ENCODE measurements around the gene ZNF155. TPM values are rescaled to one million over a fixed set of nuclear protein-coding genes. Genes with fewer than 3 reads are reported as not detected.

The ZNF155 gene

DNA sequence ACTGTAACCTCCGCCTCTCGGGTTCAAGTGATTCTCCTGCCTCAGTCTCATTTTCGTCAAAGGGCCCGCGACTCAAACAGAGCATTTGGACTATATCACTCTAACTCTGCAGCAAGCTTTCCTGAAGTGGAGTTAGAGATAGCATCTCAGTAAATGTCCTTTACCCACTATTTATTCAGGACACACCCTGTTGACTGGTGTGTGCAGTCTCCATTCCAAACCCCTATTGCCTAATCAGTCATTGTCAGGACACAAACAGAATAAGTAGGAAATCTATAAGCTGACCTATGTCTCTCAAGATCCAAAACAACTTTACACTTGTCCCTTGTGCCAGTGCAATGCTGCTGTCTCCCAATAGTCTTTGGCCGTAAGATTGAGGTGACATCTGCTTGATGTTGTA lies 42.6 kb downstream of the ZNF155 start:
- H3K23ac ChIP-seq (ENCODE audit: low read length in 2 of 2), result no peak overlapping the region
- no peak overlapping the region for H2BK15ac ChIP-seq (ENCODE audit: low read depth, poor library complexity, severe bottlenecking)
- no peak overlapping the region for H2BK12ac ChIP-seq (ENCODE audit: low read length in 2 of 2)
- no peak overlapping the region for H3K4me2 ChIP-seq (ENCODE audit: low read length, poor library complexity, severe bottlenecking)
- H3K4ac ChIP-seq (ENCODE audit: low read depth in 1 of 2, low read length in 2 of 2), result no peak overlapping the region
- H3K18ac ChIP-seq (ENCODE audit: low read depth in 1 of 2, low read length in 2 of 2), result no peak overlapping the region
- no peak overlapping the region for H3K4me3 ChIP-seq (ENCODE audit: insufficient read depth in 1 of 2, low read depth in 1 of 2, low read length in 2 of 2)
- no peak overlapping the region for H2AK5ac ChIP-seq (ENCODE audit: low read length, severe bottlenecking)
- WGBS, result over 99% methylated on average over 6 of the region's 6 CpGs
- no peaks in the 10 kb centered on the region for H3K27me3 ChIP-seq (ENCODE audit: control insufficient read depth in 1 of 2, insufficient read depth in 1 of 2, low read length in 2 of 2)
- H2BK120ac ChIP-seq (ENCODE audit: low read depth, low read length), result no peak overlapping the region
- no peak overlapping the region for H3K27ac ChIP-seq (ENCODE audit: low read length, poor library complexity, severe bottlenecking)
- no peak overlapping the region for H2AFZ ChIP-seq (ENCODE audit: low read depth, low read length)
- H3K79me1 ChIP-seq (replicated peaks; ENCODE audit: low read length, poor library complexity, severe bottlenecking), result peaks cover 22% of the 10 kb centered on the region
- H3K36me3 ChIP-seq (ENCODE audit: control insufficient read depth in 1 of 2, insufficient read depth in 2 of 2, low read depth in 1 of 2, low read length in 2 of 2), result peaks cover 22 to 50% of the 10 kb centered on the region in 2 experiments
- no peak overlapping the region for H4K8ac ChIP-seq (ENCODE audit: low read length)
- no peak for DNase-seq
- H2BK5ac ChIP-seq (ENCODE audit: low read depth, low read length, poor library complexity, severe bottlenecking), result no peak overlapping the region
- no peak overlapping the region for H3K14ac ChIP-seq (ENCODE audit: low read length in 2 of 2)
- peaks cover 1% of the 10 kb centered on the region for H3K4me1 ChIP-seq (ENCODE audit: control insufficient read depth, insufficient read depth, low read depth, low read length)
- peaks cover 40% of the 10 kb centered on the region for H3K9me3 ChIP-seq (ENCODE audit: control insufficient read depth, low read length)
- H4K91ac ChIP-seq (ENCODE audit: low read length), result no peak overlapping the region
- no peak overlapping the region for H3K9ac ChIP-seq (ENCODE audit: low read length)

DNA sequence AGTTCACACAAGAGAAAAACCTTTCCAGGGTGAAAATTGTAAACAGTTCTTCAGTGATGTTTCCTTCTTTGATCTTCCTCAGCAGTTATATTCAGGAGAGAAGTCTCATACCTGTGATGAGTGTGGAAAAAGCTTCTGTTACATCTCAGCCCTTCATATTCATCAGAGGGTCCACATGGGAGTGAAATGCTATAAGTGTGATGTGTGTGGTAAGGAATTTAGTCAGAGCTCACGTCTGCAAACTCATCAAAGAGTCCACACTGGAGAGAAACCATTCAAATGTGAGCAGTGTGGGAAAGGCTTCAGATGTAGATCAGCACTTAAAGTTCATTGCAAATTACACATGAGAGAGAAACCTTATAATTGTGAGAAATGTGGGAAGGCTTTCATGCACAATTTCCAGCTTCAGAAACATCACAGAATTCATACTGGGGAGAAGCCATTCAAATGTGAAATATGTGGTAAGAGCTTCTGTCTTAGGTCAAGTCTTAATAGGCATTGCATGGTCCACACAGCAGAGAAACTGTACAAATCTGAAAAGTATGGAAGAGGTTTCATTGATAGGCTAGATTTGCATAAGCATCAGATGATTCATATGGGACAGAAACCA lies 48.1 kb downstream of the ZNF155 start:
- no peak overlapping the region for H3K4ac ChIP-seq (ENCODE audit: low read depth in 1 of 2, low read length in 2 of 2)
- no peak overlapping the region for H3K14ac ChIP-seq (ENCODE audit: low read length in 2 of 2)
- H3K18ac ChIP-seq (ENCODE audit: low read depth in 1 of 2, low read length in 2 of 2), result no peak overlapping the region
- no peak overlapping the region for H2BK12ac ChIP-seq (ENCODE audit: low read length in 2 of 2)
- no peak overlapping the region for H2AFZ ChIP-seq (ENCODE audit: low read depth, low read length)
- H2BK15ac ChIP-seq (ENCODE audit: low read depth, poor library complexity, severe bottlenecking), result no peak overlapping the region
- peak overlapping the region in 1 of 2 experiments; percentile 55 for H3K4me3 ChIP-seq (ENCODE audit: insufficient read depth in 1 of 2, low read depth in 1 of 2, low read length in 2 of 2)
- WGBS, result 100% methylated on average over 1 of the region's 1 CpG
- peaks cover 7% of the 10 kb centered on the region for H3K79me1 ChIP-seq (replicated peaks; ENCODE audit: low read length, poor library complexity, severe bottlenecking)
- peaks cover 86% of the 10 kb centered on the region for H3K9me3 ChIP-seq (ENCODE audit: control insufficient read depth, low read length)
- no peak overlapping the region for H4K91ac ChIP-seq (ENCODE audit: low read length)
- H3K27ac ChIP-seq (ENCODE audit: low read length, poor library complexity, severe bottlenecking), result no peak overlapping the region
- H3K27me3 ChIP-seq (ENCODE audit: control insufficient read depth in 1 of 2, insufficient read depth in 1 of 2, low read length in 2 of 2), result no peaks in the 10 kb centered on the region
- no peak overlapping the region for H3K4me2 ChIP-seq (ENCODE audit: low read length, poor library complexity, severe bottlenecking)
- no peak overlapping the region for H2BK5ac ChIP-seq (ENCODE audit: low read depth, low read length, poor library complexity, severe bottlenecking)
- no peak overlapping the region for H3K23ac ChIP-seq (ENCODE audit: low read length in 2 of 2)
- no peak overlapping the region for H3K9ac ChIP-seq (ENCODE audit: low read length)
- peaks cover 19 to 60% of the 10 kb centered on the region in 2 experiments for H3K36me3 ChIP-seq (ENCODE audit: control insufficient read depth in 1 of 2, insufficient read depth in 2 of 2, low read depth in 1 of 2, low read length in 2 of 2)
- no peak overlapping the region for H2AK5ac ChIP-seq (ENCODE audit: low read length, severe bottlenecking)
- no peak for DNase-seq
- H4K8ac ChIP-seq (ENCODE audit: low read length), result no peak overlapping the region
- no peak overlapping the region for H2BK120ac ChIP-seq (ENCODE audit: low read depth, low read length)
- H3K4me1 ChIP-seq (ENCODE audit: control insufficient read depth, insufficient read depth, low read depth, low read length), result no peaks in the 10 kb centered on the region

DNA sequence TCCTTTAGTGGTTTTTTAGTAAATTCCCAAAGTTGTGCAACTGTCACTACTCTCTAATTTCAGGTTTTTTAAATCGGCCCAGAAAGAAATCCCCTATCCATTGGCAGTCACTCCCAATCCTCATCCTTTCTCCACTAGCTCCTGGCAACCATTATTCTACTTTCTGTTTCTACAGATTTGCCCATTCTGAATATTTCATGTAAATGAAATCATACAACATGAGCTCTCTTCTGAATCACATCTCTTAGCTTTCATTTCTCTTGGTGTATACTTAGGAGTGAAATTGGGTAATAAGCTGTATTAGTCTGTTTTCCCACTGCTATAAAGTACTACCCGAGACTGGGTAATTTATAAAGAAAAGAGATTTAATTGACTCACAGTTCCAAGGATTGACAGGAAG lies 58.2 kb downstream of the ZNF155 start:
- Histone ChIP-seq H3K14ac (ENCODE audit: low read length in 2 of 2) (no peak overlapping the region), H2BK12ac (ENCODE audit: low read length in 2 of 2) (no peak overlapping the region), H3K4me2 (ENCODE audit: low read length, poor library complexity, severe bottlenecking) (no peak overlapping the region), H2AK5ac (ENCODE audit: low read length, severe bottlenecking) (no peak overlapping the region), H3K9ac (ENCODE audit: low read length) (no peak overlapping the region), H3K27me3 (ENCODE audit: control insufficient read depth in 1 of 2, insufficient read depth in 1 of 2, low read length in 2 of 2) (no peaks in the 10 kb centered on the region), H2BK15ac (ENCODE audit: low read depth, poor library complexity, severe bottlenecking) (no peak overlapping the region), H2BK5ac (ENCODE audit: low read depth, low read length, poor library complexity, severe bottlenecking) (no peak overlapping the region), H3K4ac (ENCODE audit: low read depth in 1 of 2, low read length in 2 of 2) (no peak overlapping the region), H2AFZ (ENCODE audit: low read depth, low read length) (no peak overlapping the region), H3K27ac (ENCODE audit: low read length, poor library complexity, severe bottlenecking) (no peak overlapping the region), H3K18ac (ENCODE audit: low read depth in 1 of 2, low read length in 2 of 2) (no peak overlapping the region), H4K91ac (ENCODE audit: low read length) (no peak overlapping the region), H3K79me1 (replicated peaks; ENCODE audit: low read length, poor library complexity, severe bottlenecking) (no peaks in the 10 kb centered on the region), H3K9me3 (ENCODE audit: control insufficient read depth, low read length) (peaks cover 33% of the 10 kb centered on the region), H3K4me3 (ENCODE audit: insufficient read depth in 1 of 2, low read depth in 1 of 2, low read length in 2 of 2) (no peak overlapping the region), H3K23ac (ENCODE audit: low read length in 2 of 2) (no peak overlapping the region), H4K8ac (ENCODE audit: low read length) (no peak overlapping the region), H2BK120ac (ENCODE audit: low read depth, low read length) (no peak overlapping the region), H3K36me3 (ENCODE audit: control insufficient read depth in 1 of 2, insufficient read depth in 2 of 2, low read depth in 1 of 2, low read length in 2 of 2) (no peaks in the 10 kb centered on the region), H3K4me1 (ENCODE audit: control insufficient read depth, insufficient read depth, low read depth, low read length) (no peaks in the 10 kb centered on the region)
- 72% methylated on average over 2 of the region's 2 CpGs for WGBS
- DNase-seq, result no peak

Small RNA genes within 50 kb of the gene (small RNA-seq; reads per million reads assigned to genes)
- not detected for gene AC006213.5 (ENCODE audit: low read depth)
